ENCODE results near the gene ADNP2.

- TF ChIP-seq EZH2 (IDR thresholded peaks at IDR 0.05; ENCODE audit: borderline replicate concordance, insufficient read depth, low read depth, low read length, poor library complexity, severe bottlenecking): no peak
- TF ChIP-seq, protein P1, sequence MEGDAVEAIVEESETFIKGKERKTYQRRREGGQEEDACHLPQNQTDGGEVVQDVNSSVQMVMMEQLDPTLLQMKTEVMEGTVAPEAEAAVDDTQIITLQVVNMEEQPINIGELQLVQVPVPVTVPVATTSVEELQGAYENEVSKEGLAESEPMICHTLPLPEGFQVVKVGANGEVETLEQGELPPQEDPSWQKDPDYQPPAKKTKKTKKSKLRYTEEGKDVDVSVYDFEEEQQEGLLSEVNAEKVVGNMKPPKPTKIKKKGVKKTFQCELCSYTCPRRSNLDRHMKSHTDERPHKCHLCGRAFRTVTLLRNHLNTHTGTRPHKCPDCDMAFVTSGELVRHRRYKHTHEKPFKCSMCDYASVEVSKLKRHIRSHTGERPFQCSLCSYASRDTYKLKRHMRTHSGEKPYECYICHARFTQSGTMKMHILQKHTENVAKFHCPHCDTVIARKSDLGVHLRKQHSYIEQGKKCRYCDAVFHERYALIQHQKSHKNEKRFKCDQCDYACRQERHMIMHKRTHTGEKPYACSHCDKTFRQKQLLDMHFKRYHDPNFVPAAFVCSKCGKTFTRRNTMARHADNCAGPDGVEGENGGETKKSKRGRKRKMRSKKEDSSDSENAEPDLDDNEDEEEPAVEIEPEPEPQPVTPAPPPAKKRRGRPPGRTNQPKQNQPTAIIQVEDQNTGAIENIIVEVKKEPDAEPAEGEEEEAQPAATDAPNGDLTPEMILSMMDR (IDR thresholded peaks at IDR 0.05): no peak
Observed at GRCh38 chr18:80140455-80140985, 31.5 kb downstream of the ADNP2 start.

All from B cell (primary cell).